Measurements from ENCODE around the gene CLRN2.
"Not testable (repeated sequence)": the region's sequence is repeated elsewhere in the genome, so short reads cannot be mapped to it uniquely, and the experiment has no call there.

Gene CLRN2

GRCh38 chr4:17510582-17510981 is 4.4 kb upstream of the CLRN2 start:
- DNase-seq = no peak

GRCh38 chr4:17511051-17511450 is 3.9 kb upstream of the CLRN2 start:
- DNase-seq = no peak

GRCh38 chr4:17511509-17511949 is 3.4 kb upstream of the CLRN2 start:
- no peak for DNase-seq

GRCh38 chr4:17511950-17512795 is 2.8 kb upstream of the CLRN2 start, which contains the start of gene QDPR:
Gene QDPR (minus strand): TSS chr4:17512090. CDS start chr4:17512054, 36 bp downstream.
- DNase-seq = peak; percentile 11

GRCh38 chr4:17512973-17513665 is 1.8 kb upstream of the CLRN2 start:
- DNase-seq = no peak

- DNase-seq = no peak
These were observed 761 bp downstream of the CLRN2 start for GRCh38 chr4:17515445-17516407.

GRCh38 chr4:17516980-17517379 is 2.0 kb downstream of the CLRN2 start:
- no peak for DNase-seq

GRCh38 chr4:17517664-17518063 is 2.7 kb downstream of the CLRN2 start:
- no peak for DNase-seq

- DNase-seq = no peak
These were observed 6.6 kb downstream of the CLRN2 start for GRCh38 chr4:17521595-17521994.

- DNase-seq = no peak
These were observed 8.7 kb downstream of the CLRN2 start for GRCh38 chr4:17523662-17524061.

- DNase-seq = no peak
These were observed 11.9 kb downstream of the CLRN2 start for GRCh38 chr4:17526695-17527477.

GRCh38 chr4:17528551-17529165 is 13.7 kb downstream of the CLRN2 start:
- no peak for DNase-seq

- no peak for DNase-seq
These were observed 16.7 kb downstream of the CLRN2 start for GRCh38 chr4:17531538-17532285.

GRCh38 chr4:17534705-17535104 is 19.7 kb downstream of the CLRN2 start:
- DNase-seq = no peak

GRCh38 chr4:17535242-17535641 is 20.3 kb downstream of the CLRN2 start:
- DNase-seq = no peak

GRCh38 chr4:17535906-17536305 is 20.9 kb downstream of the CLRN2 start:
- no peak for DNase-seq

GRCh38 chr4:17537060-17537459 is 22.1 kb downstream of the CLRN2 start:
- not testable (repeated sequence) for DNase-seq

GRCh38 chr4:17544205-17544604 is 29.2 kb downstream of the CLRN2 start:
- DNase-seq = peak; percentile 87

- DNase-seq = peak; percentile 91
These were observed 29.9 kb downstream of the CLRN2 start for GRCh38 chr4:17544831-17545234.

GRCh38 chr4:17545374-17546140 is 30.6 kb downstream of the CLRN2 start:
- no peak for DNase-seq
